ENCODE data around the gene PAGE2B. TPM values are rescaled to one million over a fixed set of nuclear protein-coding genes. Genes with fewer than 3 reads are reported as not detected.

Gene PAGE2B
- not detected in 2 replicates for total RNA-seq

GRCh38 chrX:55074851-55075467, at the start of gene PAGE2B:
Gene PAGE2B (plus strand): TSS chrX:55075030. CDS start chrX:55076042, 1,012 bp downstream.

GRCh38 chrX:55030271-55031205, 44.3 kb upstream of the PAGE2B start, which contains the start of gene ALAS2:
Gene ALAS2 (minus strand): TSS chrX:55030977. CDS start chrX:55026000, 4,977 bp downstream.

GRCh38 chrX:55088795-55089489, 14.1 kb downstream of the PAGE2B start, which contains the start of gene PAGE2:
Gene PAGE2 (plus strand): TSS chrX:55089018. CDS start chrX:55090021, 1,003 bp downstream.

Other genes with a start within 250 kb of the PAGE2B start
- gene TRO, start 154.2 kb upstream of the PAGE2B start, total RNA-seq, result 20.0 and 21.3 TPM in 2 replicates
- gene PFKFB1, start 80.8 kb upstream of the PAGE2B start, total RNA-seq, result 0.13 TPM in 1 of 2 replicates, not detected in the other
- gene APEX2, start 74.7 kb upstream of the PAGE2B start, total RNA-seq, result 5.4 and 7.5 TPM in 2 replicates
- gene ALAS2, start 44.1 kb upstream of the PAGE2B start, total RNA-seq, result not detected in 2 replicates
- not detected in 2 replicates for gene PAGE2, start 14.0 kb downstream of the PAGE2B start, total RNA-seq
- gene PAGE5, start 145.3 kb downstream of the PAGE2B start, total RNA-seq, result not detected in 2 replicates
- gene PAGE3, start 189.9 kb downstream of the PAGE2B start, total RNA-seq, result not detected in 2 replicates

Data from articular chondrocyte of knee joint (primary cell).